Measurements from ENCODE around the gene CTTNBP2. TPM values are rescaled to one million over a fixed set of nuclear protein-coding genes. Genes with fewer than 3 reads are reported as not detected.

The CTTNBP2 gene
- total RNA-seq, 1 donor from 2014 or later = 36.9 TPM

DNA sequence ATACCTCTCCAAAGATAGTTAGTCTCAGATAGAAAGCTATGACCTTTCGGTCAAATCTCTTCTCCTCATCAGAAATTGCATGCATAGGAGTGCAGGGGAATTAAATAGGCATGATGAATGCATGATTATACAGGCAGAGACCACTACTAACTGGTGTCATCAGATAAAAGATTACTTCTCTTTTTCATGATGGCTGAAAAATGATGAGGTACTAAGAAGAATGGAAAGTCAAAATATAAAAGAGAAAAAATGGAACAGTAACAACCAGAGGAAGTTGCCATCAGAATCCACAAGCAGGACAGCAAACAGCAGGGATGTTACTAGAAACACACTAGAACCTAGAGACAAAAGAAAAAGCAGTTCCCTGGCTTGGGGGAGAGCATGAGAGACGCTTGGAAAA lies 31.6 kb downstream of the CTTNBP2 start:
- Mint-ChIP-seq H3K36me3 (peaks cover 53% of the 10 kb centered on the region), H3K27ac (no peak overlapping the region), H3K9me3 (peaks cover 14% of the 10 kb centered on the region), H3K4me3 (no peak overlapping the region), H3K4me1 (ENCODE audit: unreplicated experiment) (peaks cover 10% of the 10 kb centered on the region), H3K27me3 (no peaks in the 10 kb centered on the region)
- TF ChIP-seq, protein P1, sequence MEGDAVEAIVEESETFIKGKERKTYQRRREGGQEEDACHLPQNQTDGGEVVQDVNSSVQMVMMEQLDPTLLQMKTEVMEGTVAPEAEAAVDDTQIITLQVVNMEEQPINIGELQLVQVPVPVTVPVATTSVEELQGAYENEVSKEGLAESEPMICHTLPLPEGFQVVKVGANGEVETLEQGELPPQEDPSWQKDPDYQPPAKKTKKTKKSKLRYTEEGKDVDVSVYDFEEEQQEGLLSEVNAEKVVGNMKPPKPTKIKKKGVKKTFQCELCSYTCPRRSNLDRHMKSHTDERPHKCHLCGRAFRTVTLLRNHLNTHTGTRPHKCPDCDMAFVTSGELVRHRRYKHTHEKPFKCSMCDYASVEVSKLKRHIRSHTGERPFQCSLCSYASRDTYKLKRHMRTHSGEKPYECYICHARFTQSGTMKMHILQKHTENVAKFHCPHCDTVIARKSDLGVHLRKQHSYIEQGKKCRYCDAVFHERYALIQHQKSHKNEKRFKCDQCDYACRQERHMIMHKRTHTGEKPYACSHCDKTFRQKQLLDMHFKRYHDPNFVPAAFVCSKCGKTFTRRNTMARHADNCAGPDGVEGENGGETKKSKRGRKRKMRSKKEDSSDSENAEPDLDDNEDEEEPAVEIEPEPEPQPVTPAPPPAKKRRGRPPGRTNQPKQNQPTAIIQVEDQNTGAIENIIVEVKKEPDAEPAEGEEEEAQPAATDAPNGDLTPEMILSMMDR (conservative IDR thresholded peaks at IDR 0.05) = no peak
- no peak for DNase-seq (ENCODE audit: extremely low spot score, unreplicated experiment)

DNA sequence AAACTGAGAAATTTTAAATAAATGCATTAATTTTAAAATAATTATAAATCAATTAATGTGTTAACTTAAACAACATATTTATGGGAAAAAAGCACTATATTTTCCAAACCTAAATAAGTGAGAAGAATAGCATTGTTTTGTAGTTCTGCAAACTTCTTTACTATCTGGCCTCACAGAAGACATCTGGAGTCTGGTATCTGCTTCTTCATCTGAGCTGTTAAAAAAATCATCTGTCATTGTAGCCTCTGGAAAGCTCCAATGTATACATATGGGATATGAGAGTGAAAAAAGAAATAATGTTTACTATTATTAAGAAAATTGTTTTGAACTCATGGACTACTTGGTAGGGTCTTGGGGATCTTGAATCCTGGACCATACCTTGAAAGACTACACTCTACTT lies 32.2 kb downstream of the CTTNBP2 start:
- Mint-ChIP-seq H3K9me3 (peaks cover 14% of the 10 kb centered on the region), H3K4me1 (ENCODE audit: unreplicated experiment) (peaks cover 14% of the 10 kb centered on the region), H3K27me3 (no peaks in the 10 kb centered on the region), H3K4me3 (no peak overlapping the region), H3K36me3 (peaks cover 56% of the 10 kb centered on the region), H3K27ac (no peak overlapping the region)
- no peak for DNase-seq (ENCODE audit: extremely low spot score, unreplicated experiment)
- TF ChIP-seq, protein P1 (conservative IDR thresholded peaks at IDR 0.05) = no peak

DNA sequence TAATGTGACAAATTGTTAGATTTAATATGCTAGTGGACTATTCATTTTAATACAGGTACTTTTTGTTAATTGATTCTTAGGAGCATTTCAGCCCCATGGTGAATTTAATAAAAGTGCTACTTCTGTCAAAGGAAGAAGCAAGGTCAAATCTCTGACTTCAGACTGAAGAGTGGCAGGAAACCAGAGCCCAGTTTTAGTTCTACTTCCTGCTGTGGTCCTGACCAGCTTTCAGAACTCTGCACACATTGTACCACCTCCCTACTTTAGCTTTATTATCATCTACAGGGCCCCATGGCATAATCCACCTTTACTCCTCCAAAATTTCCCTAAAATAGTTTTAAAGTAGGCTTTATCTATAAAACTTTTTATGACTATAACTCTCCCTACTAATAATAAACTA lies 33.7 kb downstream of the CTTNBP2 start:
- Mint-ChIP-seq H3K36me3 (peaks cover 51% of the 10 kb centered on the region), H3K9me3 (peaks cover 12% of the 10 kb centered on the region), H3K27me3 (no peaks in the 10 kb centered on the region), H3K27ac (no peak overlapping the region), H3K4me1 (ENCODE audit: unreplicated experiment) (peaks cover 23% of the 10 kb centered on the region), H3K4me3 (no peak overlapping the region)
- no peak for DNase-seq (ENCODE audit: extremely low spot score, unreplicated experiment)
- TF ChIP-seq, protein P1 (conservative IDR thresholded peaks at IDR 0.05) = no peak

DNA sequence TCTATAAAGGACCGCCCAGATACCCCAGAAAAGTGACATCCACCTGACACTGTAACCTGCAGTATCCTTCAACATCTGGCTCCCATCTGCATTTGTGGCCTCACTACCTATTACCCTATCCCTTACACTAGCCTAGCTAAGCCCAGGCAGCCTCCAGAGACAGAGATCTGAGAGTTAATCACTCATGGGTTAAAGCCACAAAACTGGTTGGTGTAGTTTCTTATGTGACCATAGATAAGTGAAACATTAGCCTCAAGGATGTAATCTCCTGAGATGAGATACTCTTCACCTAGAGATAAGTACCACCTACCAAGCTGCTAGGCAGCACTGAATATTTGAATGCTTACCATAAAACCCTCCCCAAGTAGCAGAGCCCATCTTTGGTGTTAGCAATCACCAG lies 35.4 kb downstream of the CTTNBP2 start:
- TF ChIP-seq, protein P1 (conservative IDR thresholded peaks at IDR 0.05) = no peak
- no peak for DNase-seq (ENCODE audit: extremely low spot score, unreplicated experiment)
- H3K27me3 Mint-ChIP-seq = no peaks in the 10 kb centered on the region
- no peak overlapping the region for H3K27ac Mint-ChIP-seq
- H3K36me3 Mint-ChIP-seq = peaks cover 42% of the 10 kb centered on the region
- H3K4me1 Mint-ChIP-seq (ENCODE audit: unreplicated experiment) = peaks cover 23% of the 10 kb centered on the region
- H3K9me3 Mint-ChIP-seq = peaks cover 7% of the 10 kb centered on the region
- H3K4me3 Mint-ChIP-seq = peak overlapping the region; percentile 26

DNA sequence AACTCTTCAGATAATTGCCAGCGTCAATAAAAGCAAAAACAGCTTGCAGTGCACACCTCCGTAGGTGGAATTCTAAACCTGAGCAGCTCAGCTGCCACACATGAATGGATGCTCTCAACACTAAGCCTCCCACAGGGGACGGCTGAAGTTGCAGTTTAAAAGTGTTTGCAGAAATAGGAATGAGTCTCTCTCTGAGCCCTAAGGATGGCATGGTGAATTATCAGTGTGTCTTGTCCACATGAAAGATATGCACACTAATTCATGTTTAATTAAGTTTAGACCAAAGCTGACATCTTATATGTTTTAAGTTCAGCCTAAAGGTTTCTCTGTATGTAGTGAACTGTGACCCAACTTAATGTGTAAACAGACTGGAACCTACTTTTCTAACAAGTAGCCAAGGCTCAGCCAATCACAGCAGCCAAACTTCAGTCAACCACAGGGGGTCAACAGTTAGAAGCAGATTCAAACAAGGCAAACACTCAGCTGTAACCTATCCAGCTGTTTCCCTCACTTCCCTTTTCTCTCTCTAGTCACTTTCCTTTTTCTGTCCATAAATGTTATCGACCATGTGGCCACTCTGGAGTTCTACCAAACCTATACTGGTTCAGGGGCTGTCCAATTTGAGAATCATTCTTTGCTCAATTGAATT lies 38.1 kb downstream of the CTTNBP2 start:
- no peaks in the 10 kb centered on the region for H3K27me3 Mint-ChIP-seq
- no peak for DNase-seq (ENCODE audit: extremely low spot score, unreplicated experiment)
- peaks cover 42% of the 10 kb centered on the region for H3K36me3 Mint-ChIP-seq
- H3K9me3 Mint-ChIP-seq = peaks cover 12% of the 10 kb centered on the region
- no peak overlapping the region for H3K4me3 Mint-ChIP-seq
- peaks cover 26% of the 10 kb centered on the region for H3K4me1 Mint-ChIP-seq (ENCODE audit: unreplicated experiment)
- no peak overlapping the region for H3K27ac Mint-ChIP-seq
- TF ChIP-seq, protein P1 (conservative IDR thresholded peaks at IDR 0.05) = no peak

Data from type B pancreatic cell (in vitro differentiated cells).